ENCODE measurements around the gene CLCN7. TPM values are rescaled to one million over a fixed set of nuclear protein-coding genes. Genes with fewer than 3 reads are reported as not detected.
"Not testable (repeated sequence)": the region's sequence is repeated elsewhere in the genome, so short reads cannot be mapped to it uniquely, and the experiment has no call there.

The CLCN7 gene
- total and polyA plus RNA-seq, 4 donors = 61.1 to 119 (median 88.0) TPM

- H3K27me3 ChIP-seq (ENCODE audit: control insufficient read depth in 3 of 3, insufficient read depth in 3 of 3, low read length in 2 of 3) = no peaks in the 10 kb centered on the region
- H3K36me3 ChIP-seq (ENCODE audit: control insufficient read depth in 4 of 4, insufficient read depth in 4 of 4, low read length in 4 of 4) = peaks cover 0 to 5% (median 0%) of the 10 kb centered on the region in 4 donors
- no peak for DNase-seq
- no peak for TF ChIP-seq CTCF (IDR thresholded peaks at IDR 0.05; ENCODE audit: control extremely low read depth, extremely low read depth)
- peak overlapping the region; percentile 35 to 81 for H3K27ac ChIP-seq (ENCODE audit: low read depth in 1 of 2, low read length in 1 of 2)
- peak; percentile 13 for ATAC-seq (ENCODE audit: insufficient read depth, low FRiP score)
- H3K4me1 ChIP-seq (ENCODE audit: control insufficient read depth in 5 of 5, insufficient read depth in 5 of 5, low read length in 5 of 5) = peaks cover 0 to 24% (median 4%) of the 10 kb centered on the region in 5 donors
- 41 to 57% methylated on average over 14 of the region's 14 CpGs for WGBS, 2 donors
- no peak overlapping the region for H3K9ac ChIP-seq (ENCODE audit: insufficient read depth in 1 of 2, low read length in 2 of 2)
- no peaks in the 10 kb centered on the region for H3K9me3 ChIP-seq (ENCODE audit: control insufficient read depth in 4 of 4, insufficient read depth in 3 of 4, low read length in 3 of 4)
- no peak overlapping the region for H3K4me3 ChIP-seq
Observed at GRCh38 chr16:1470481-1471251, 4.2 kb downstream of the CLCN7 start.

- Histone ChIP-seq H3K9ac (ENCODE audit: insufficient read depth in 1 of 2, low read length in 2 of 2) (no peak overlapping the region), H3K9me3 (ENCODE audit: control insufficient read depth in 4 of 4, insufficient read depth in 3 of 4, low read length in 3 of 4) (no peaks in the 10 kb centered on the region), H3K27me3 (ENCODE audit: control insufficient read depth in 3 of 3, insufficient read depth in 3 of 3, low read length in 2 of 3) (no peaks in the 10 kb centered on the region), H3K27ac (ENCODE audit: low read depth in 1 of 2, low read length in 1 of 2) (peak overlapping the region in 1 of 2 donors; percentile 81), H3K4me1 (ENCODE audit: control insufficient read depth in 5 of 5, insufficient read depth in 5 of 5, low read length in 5 of 5) (peaks cover 0 to 22% (median 4%) of the 10 kb centered on the region in 5 donors), H3K36me3 (ENCODE audit: control insufficient read depth in 4 of 4, insufficient read depth in 4 of 4, low read length in 4 of 4) (peaks cover 0 to 5% (median 0%) of the 10 kb centered on the region in 4 donors), H3K4me3 (no peak overlapping the region)
- TF ChIP-seq CTCF (IDR thresholded peaks at IDR 0.05; ENCODE audit: control extremely low read depth, extremely low read depth) = no peak
- 24 to 62% methylated on average over 20 of the region's 20 CpGs for WGBS, 2 donors
- DNase-seq (no peak), ATAC-seq (ENCODE audit: insufficient read depth, low FRiP score) (no peak)
Observed at GRCh38 chr16:1469693-1470201, 5.1 kb downstream of the CLCN7 start.

GRCh38 chr16:1469141-1469540 lies 5.7 kb downstream of the CLCN7 start:
- not testable (repeated sequence) for H3K36me3 ChIP-seq (ENCODE audit: control insufficient read depth in 4 of 4, insufficient read depth in 4 of 4, low read length in 4 of 4); DNase-seq; ATAC-seq (ENCODE audit: insufficient read depth, low FRiP score); H3K27me3 ChIP-seq (ENCODE audit: control insufficient read depth in 3 of 3, insufficient read depth in 3 of 3, low read length in 2 of 3); H3K4me3 ChIP-seq; H3K9ac ChIP-seq (ENCODE audit: insufficient read depth in 1 of 2, low read length in 2 of 2); H3K27ac ChIP-seq (ENCODE audit: low read depth in 1 of 2, low read length in 1 of 2); H3K9me3 ChIP-seq (ENCODE audit: control insufficient read depth in 4 of 4, insufficient read depth in 3 of 4, low read length in 3 of 4)
- WGBS, 2 donors = 79 to 88% methylated on average over 5 of the region's 5 CpGs
- H3K4me1 ChIP-seq (ENCODE audit: control insufficient read depth in 5 of 5, insufficient read depth in 5 of 5, low read length in 5 of 5) = peaks cover 0 to 22% (median 3%) of the 10 kb centered on the region in 5 donors

- no peak for DNase-seq
- H3K4me3 ChIP-seq = no peak overlapping the region
- no peaks in the 10 kb centered on the region for H3K27me3 ChIP-seq (ENCODE audit: control insufficient read depth in 3 of 3, insufficient read depth in 3 of 3, low read length in 2 of 3)
- TF ChIP-seq CTCF (IDR thresholded peaks at IDR 0.05; ENCODE audit: control extremely low read depth, extremely low read depth) = no peak
- peaks cover 0 to 19% (median 0%) of the 10 kb centered on the region in 5 donors for H3K4me1 ChIP-seq (ENCODE audit: control insufficient read depth in 5 of 5, insufficient read depth in 5 of 5, low read length in 5 of 5)
- H3K27ac ChIP-seq (ENCODE audit: low read depth in 1 of 2, low read length in 1 of 2) = no peak overlapping the region
- no peaks in the 10 kb centered on the region for H3K9me3 ChIP-seq (ENCODE audit: control insufficient read depth in 4 of 4, insufficient read depth in 3 of 4, low read length in 3 of 4)
- H3K36me3 ChIP-seq (ENCODE audit: control insufficient read depth in 4 of 4, insufficient read depth in 4 of 4, low read length in 4 of 4) = peaks cover 0 to 11% (median 0%) of the 10 kb centered on the region in 4 donors
- WGBS, 2 donors = 86 to 87% methylated on average over 22 of the region's 22 CpGs
- H3K9ac ChIP-seq (ENCODE audit: insufficient read depth in 1 of 2, low read length in 2 of 2) = no peak overlapping the region
- no peak for ATAC-seq (ENCODE audit: insufficient read depth, low FRiP score)
Observed at GRCh38 chr16:1468426-1468810, 6.4 kb downstream of the CLCN7 start.

All from lung (tissue), 12 donors.